HEK293 (cell line): ENCODE measurements around the gene PSPH.

Experiments used
- CTCF ChIA-PET: fragments of 350-600 bp; formaldehyde crosslinking; extraction: SDS; loops from one replicate; lab custom pipeline; 2021; ENCODE audit warnings: antibody characterized with exemption; lab: Yijun Ruan, JAX
- POLR2A ChIA-PET: fragments of 300-600 bp; formaldehyde crosslinking; extraction: SDS; loops from one replicate; lab custom pipeline; 2020; ENCODE audit warnings: antibody characterized with exemption, inconsistent platforms; lab: Yijun Ruan, JAX
- H3K27ac ChIP-seq: fragments of 200-500 bp; sonication (Bioruptor generic); 2 replicates; pipeline ENCODE4 v1.5.1; 2014; ENCODE audit warnings: low read depth, low read length, control low read depth, inconsistent platforms; ENCODE audit errors: extremely low read depth
- H3K36me3 ChIP-seq, 2 experiments: fragments of 200-500 bp in 1 of 2; sonication (Bioruptor generic) in 1 of 2; 1 replicate in 1 of 2; 2 replicates in 1 of 2; pipeline ENCODE4 v1.5.1; 2014 to 2017; ENCODE audit warnings: inconsistent platforms in 2 of 2, low read length in 2 of 2; ENCODE audit not compliant: control insufficient read depth in 2 of 2, insufficient read depth in 1 of 2
- H3K4me1 ChIP-seq: fragments of 200-500 bp; sonication (Bioruptor generic); 2 replicates; pipeline ENCODE4 v1.5.1; 2014; ENCODE audit warnings: mild to moderate bottlenecking, low read length, inconsistent platforms; ENCODE audit not compliant: control insufficient read depth, insufficient read depth
- H3K4me3 ChIP-seq: 2 replicates; pipeline ENCODE4 v1.5.1; 2011; ENCODE audit warnings: low read depth, mild to moderate bottlenecking, control low read depth, low read length, moderate library complexity
- H3K9me3 ChIP-seq: fragments of 200-500 bp; sonication (Bioruptor generic); 2 replicates; pipeline ENCODE4 v1.5.1; 2014; ENCODE audit warnings: low read depth, low read length, inconsistent platforms; ENCODE audit not compliant: control insufficient read depth, insufficient read depth
- PRDM1 ChIP-seq: fragments of 450-650 bp; formaldehyde crosslinking; IDR thresholded peaks from 2 replicates; pipeline ENCODE4; 2016; ENCODE audit warnings: missing biosample characterization, missing genetic modification characterization
- WT1 ChIP-seq: fragments of 450-650 bp; formaldehyde crosslinking; IDR thresholded peaks from 2 replicates; pipeline ENCODE4 v1.5.1; 2016; ENCODE audit warnings: missing biosample characterization, missing genetic modification characterization
- ZIC2 ChIP-seq: fragments of 450-650 bp; formaldehyde crosslinking; IDR thresholded peaks from 2 replicates; pipeline ENCODE4 v1.5.1; 2016; ENCODE audit warnings: missing biosample characterization, missing genetic modification characterization
- ZNF121 ChIP-seq: fragments of 450-650 bp; formaldehyde crosslinking; IDR thresholded peaks from 2 replicates; pipeline ENCODE4 v1.5.1; 2016; ENCODE audit warnings: missing biosample characterization, missing genetic modification characterization
- ZNF133 ChIP-seq: fragments of 450-650 bp; formaldehyde crosslinking; IDR thresholded peaks from 2 replicates; pipeline ENCODE4 v1.5.1; 2016; ENCODE audit warnings: missing biosample characterization, missing genetic modification characterization
- ZNF2 ChIP-seq: fragments of 450-650 bp; formaldehyde crosslinking; IDR thresholded peaks from 2 replicates; pipeline ENCODE4 v1.5.1; 2016; ENCODE audit warnings: missing biosample characterization, missing genetic modification characterization
- ZNF302 ChIP-seq: fragments of 450-650 bp; formaldehyde crosslinking; IDR thresholded peaks from 2 replicates; pipeline ENCODE4 v1.5.1; 2016; ENCODE audit warnings: missing biosample characterization, missing genetic modification characterization, low read depth
- ZNF366 ChIP-seq: fragments of 450-650 bp; formaldehyde crosslinking; conservative IDR thresholded peaks from 2 replicates; pipeline ENCODE4 v1.5.1; 2016; ENCODE audit warnings: missing biosample characterization, missing genetic modification characterization
- ZNF423 ChIP-seq: fragments of 450-650 bp; formaldehyde crosslinking; IDR thresholded peaks from 2 replicates; pipeline ENCODE4 v1.5.1; 2016; ENCODE audit warnings: missing biosample characterization, missing genetic modification characterization
- ZNF449 ChIP-seq: fragments of 450-650 bp; formaldehyde crosslinking; IDR thresholded peaks from 2 replicates; pipeline ENCODE4 v1.5.1; 2017; ENCODE audit warnings: missing biosample characterization, mild to moderate bottlenecking, missing genetic modification characterization, moderate library complexity
- ZNF555 ChIP-seq: fragments of 450-650 bp; formaldehyde crosslinking; conservative IDR thresholded peaks from 2 replicates; pipeline ENCODE4 v1.5.1; 2017; ENCODE audit warnings: missing biosample characterization, mild to moderate bottlenecking, missing genetic modification characterization, inconsistent platforms

Gene PSPH

GRCh38 chr7:55963584-55964168 lies 87.6 kb downstream of the PSPH start:
- peak; percentile 86 for TF ChIP-seq PRDM1 (tag by site-specific recombination)
- TF ChIP-seq ZNF366 (tag by site-specific recombination) = peak; percentile 85
- no peak for TF ChIP-seq ZNF121 (tag by site-specific recombination)
- TF ChIP-seq ZNF555 (tag by site-specific recombination) = no peak
- H3K27ac ChIP-seq = peak overlapping the region; percentile 81; the same call in 1 of the 2 replicates
- no peaks in the 10 kb centered on the region for H3K9me3 ChIP-seq
- CTCF ChIA-PET = interaction anchor here (0.5 to 1.8 kb wide), 17 partner anchors 9 to 1551 kb away, joined by 3 to 19 read pairs (median 4); partner anchors contain the start of genes CCT6A and PSPH
- H3K36me3 ChIP-seq = peaks cover 7 to 12% of the 10 kb centered on the region in 2 experiments; a peak in 2 of 3 replicates
- POLR2A ChIA-PET = interaction anchor here (0.5 to 1.5 kb wide), 7 partner anchors 8 to 934 kb away, joined by 3 to 5 read pairs (median 4); partner anchors contain the start of genes CCT6A, PSPH and SUMF2
- H3K4me3 ChIP-seq = no peak overlapping the region
- H3K4me1 ChIP-seq = 0 out of 2 replicates have a peak, but pooled peaks cover 2% of the 10 kb centered on the region

- CTCF ChIA-PET = interaction anchor here (0.7 to 1.0 kb wide), 2 partner anchors 53 to 57 kb away, joined by 6 read pairs; no protein-coding TSS in a partner anchor
- H3K9me3 ChIP-seq = no peaks in the 10 kb centered on the region
- TF ChIP-seq ZNF2 (tag by site-specific recombination) (no peak), ZNF423 (no peak), ZNF449 (tag by site-specific recombination) (no peak), WT1 (tag by site-specific recombination) (no peak), ZIC2 (tag by site-specific recombination) (no peak), ZNF302 (tag by site-specific recombination) (no peak), ZNF133 (tag by site-specific recombination) (no peak)
- peaks cover 4 to 8% of the 10 kb centered on the region in 2 experiments; a peak in 2 of 3 replicates for H3K36me3 ChIP-seq
- H3K4me1 ChIP-seq = 0 out of 2 replicates have a peak, but pooled peaks cover 2% of the 10 kb centered on the region
- H3K4me3 ChIP-seq = no peak overlapping the region
- no peak overlapping the region for H3K27ac ChIP-seq
- POLR2A ChIA-PET = interaction anchor here (1.2 kb wide), 1 partner anchor 89 kb away, joined by 4 read pairs; the partner anchor contains the start of genes CCT6A and PSPH
Observed at GRCh38 chr7:55962014-55962413, 89.2 kb downstream of the PSPH start.
